ENCODE data around the gene ALPL.

GRCh38 chr1:21594935-21595897, 86.0 kb downstream of the ALPL start:
- TF ChIP-seq ZNF317 (CRISPR knock-in tag; IDR thresholded peaks at IDR 0.05; ENCODE audit: borderline replicate concordance, low read depth) = no peak
- TF ChIP-seq CTCF (IDR thresholded peaks at IDR 0.05) = peak; percentile 82
- TF ChIP-seq USF2 (CRISPR knock-in tag; IDR thresholded peaks at IDR 0.05) = no peak
- no peak for TF ChIP-seq ZNF423 (CRISPR knock-in tag; IDR thresholded peaks at IDR 0.05)
- no peak for TF ChIP-seq FOXP1 (CRISPR knock-in tag; IDR thresholded peaks at IDR 0.05; ENCODE audit: borderline replicate concordance)
- no peak for TF ChIP-seq OVOL2 (CRISPR knock-in tag; IDR thresholded peaks at IDR 0.05; ENCODE audit: borderline replicate concordance)
